A549 (cell line): ENCODE results near the gene PMP22. TPM values are rescaled to one million over a fixed set of nuclear protein-coding genes. Genes with fewer than 3 reads are reported as not detected.

Experiments used
- ATAC-seq, 2 experiments: fragments of 200-7000 bp in 1 of 2; fragments of >200 bp in 1 of 2; cut with Nextera tagmentation in 1 of 2; cut with Tn5 transposase in 1 of 2; 3 replicates each; pipeline versions ENCODE4 v1.8.0 to v1.9.1; 2018 to 2020; ENCODE audit warnings: mild to moderate bottlenecking in 1 of 2, moderate library complexity in 1 of 2
- CTCF ChIA-PET: fragments of 300-600 bp; sonication (Branson Sonifier 250); formaldehyde crosslinking; extraction: SDS; loops from one replicate; lab custom pipeline; 2021; ENCODE audit warnings: antibody characterized with exemption, inconsistent platforms; lab: Yijun Ruan, JAX
- POLR2A ChIA-PET: fragments of 350-600 bp; formaldehyde crosslinking; extraction: SDS; loops from one replicate; lab custom pipeline; 2021; ENCODE audit warnings: antibody characterized with exemption, inconsistent platforms; lab: Yijun Ruan, JAX
- DNase-seq, 2 experiments: peaks; one replicate each; pipeline versions ENCODE4 v3.0.0 to v3.0.0-alpha.2; 2011 to 2016; ENCODE audit warnings: low read depth in 1 of 2, low spot score in 1 of 2
- FAIRE-seq: peaks from 2 replicates; lab custom pipeline; 2011; peaks lifted over from hg19 to GRCh38; lab: Jason Lieb, UNC
- H3K27ac ChIP-seq, 2 experiments: fragments of >200 bp; sonication (Bioruptor Twin); formaldehyde crosslinking; 3 replicates each; pipeline ENCODE4 v1.5.1; 2016 to 2017
- H3K4me1 ChIP-seq: fragments of >200 bp; sonication (Bioruptor Twin); formaldehyde crosslinking; 3 replicates; pipeline ENCODE4 v1.6.1; 2016
- H3K4me2 ChIP-seq: fragments of >200 bp; sonication (Bioruptor Twin); formaldehyde crosslinking; 3 replicates; pipeline ENCODE4 v1.6.1; 2016
- H3K4me3 ChIP-seq: fragments of >200 bp; sonication (Bioruptor Twin); formaldehyde crosslinking; 3 replicates; pipeline ENCODE4 v1.5.1; 2016
- H3K9me3 ChIP-seq: fragments of >200 bp; sonication (Bioruptor Twin); formaldehyde crosslinking; 3 replicates; pipeline ENCODE4 v1.6.1; 2016
- BCL3 ChIP-seq: fragments of >200 bp; sonication (Bioruptor Twin); formaldehyde crosslinking; IDR thresholded peaks from 3 replicates; pipeline ENCODE4 v1.6.1; 2016
- CBX2 ChIP-seq: fragments of 200-600 bp; sonication (generic); IDR thresholded peaks from 2 replicates; pipeline ENCODE4 v1.6.1; 2016; ENCODE audit warnings: low read depth, mild to moderate bottlenecking, borderline replicate concordance
- CHD4 ChIP-seq: fragments of 200-600 bp; sonication (generic); IDR thresholded peaks from 2 replicates; pipeline ENCODE4 v1.6.1; 2016; ENCODE audit warnings: antibody characterized with exemption, mild to moderate bottlenecking, borderline replicate concordance
- EHMT2 ChIP-seq: fragments of 200-600 bp; sonication (generic); IDR thresholded peaks from 2 replicates; pipeline ENCODE4 v1.6.1; 2016; ENCODE audit warnings: antibody characterized with exemption, low read depth, mild to moderate bottlenecking, moderate library complexity
- FOSB ChIP-seq: fragments of 250-450 bp; sonication (Bioruptor Pico); IDR thresholded peaks from 2 replicates; pipeline ENCODE4 v1.5.0; 2020; ENCODE audit warnings: mild to moderate bottlenecking, moderate library complexity
- HDAC2 ChIP-seq: fragments of 200-600 bp; sonication (generic); IDR thresholded peaks from 2 replicates; pipeline ENCODE4 v1.6.1; 2016
- HOXB5 ChIP-seq: fragments of 250-450 bp; sonication (Bioruptor Pico); IDR thresholded peaks from 2 replicates; pipeline ENCODE4 v1.5.0; 2020; ENCODE audit warnings: mild to moderate bottlenecking, moderate library complexity
- KDM5A ChIP-seq: fragments of 200-600 bp; sonication (generic); IDR thresholded peaks from 2 replicates; pipeline ENCODE4 v1.6.1; 2016; ENCODE audit warnings: antibody characterized with exemption, mild to moderate bottlenecking
- MAFK ChIP-seq: fragments of 450-650 bp; IDR thresholded peaks from 2 replicates; pipeline ENCODE4 v1.6.1; 2014; ENCODE audit not compliant: partially characterized antibody
- NFE2L2 ChIP-seq: fragments of 150-350 bp; conservative IDR thresholded peaks from 2 replicates; pipeline ENCODE4 v1.6.1; 2014; ENCODE audit warnings: low read length
- NR3C1 ChIP-seq: fragments of >200 bp; sonication (Bioruptor Twin); formaldehyde crosslinking; IDR thresholded peaks from 3 replicates; pipeline ENCODE4 v1.6.1; 2017
- PBX3 ChIP-seq: IDR thresholded peaks from 2 replicates; pipeline ENCODE4 v1.6.1; 2012
- PHF8 ChIP-seq: fragments of 200-600 bp; sonication (generic); IDR thresholded peaks from 2 replicates; pipeline ENCODE4 v1.6.1; 2016; ENCODE audit warnings: low read depth, mild to moderate bottlenecking, antibody characterized with exemption, moderate library complexity, borderline replicate concordance
- POLR2A ChIP-seq: IDR thresholded peaks from 2 replicates; pipeline ENCODE4 v1.6.1; 2012; ENCODE audit warnings: mild to moderate bottlenecking, low read length
- POLR2AphosphoS2 ChIP-seq: conservative IDR thresholded peaks from 2 replicates; pipeline ENCODE4 v1.6.1; 2012; ENCODE audit warnings: low read length, improper control_type of control experiment, inconsistent platforms
- RAD21 ChIP-seq, 2 experiments: fragments of >200 bp in 1 of 2; sonication (Bioruptor Twin) in 1 of 2; formaldehyde crosslinking in 1 of 2; IDR thresholded peaks in 1 of 2; conservative IDR thresholded peaks in 1 of 2; 2 replicates in 1 of 2; 3 replicates in 1 of 2; pipeline ENCODE4 v1.6.1; 2012 to 2018; ENCODE audit warnings: inconsistent platforms in 1 of 2
- REST ChIP-seq: fragments of 200-600 bp; sonication (generic); IDR thresholded peaks from 2 replicates; pipeline ENCODE4 v1.6.1; 2016; ENCODE audit warnings: antibody characterized with exemption, mild to moderate bottlenecking, moderate library complexity
- ZFP36 ChIP-seq: fragments of 450-650 bp; IDR thresholded peaks from 2 replicates; pipeline ENCODE4 v1.6.1; 2014; ENCODE audit warnings: borderline replicate concordance; ENCODE audit not compliant: partially characterized antibody
- WGBS: methylation state at CpG from one replicate; pipeline ENCODE4 v1.1.6; 2017; ENCODE audit errors: missing lambda C conversion rate; 5-methylcytosine and 5-hydroxymethylcytosine counted together
- polyA plus RNA-seq, 4 experiments: library from polyadenylated mRNA; depleted of rRNA in 3 of 4; stranded (reverse); fragments of >200 nt; fragmentation: RNase III in 1 of 4; extraction: RNeasy Plus Mini Kit Qiagen cat#74134 plus additional on column Dnase treatment in 1 of 4; gene quantifications; 2 replicates in 3 of 4; 3 replicates in 1 of 4; pipeline ENCODE4 v1.2.3, GENCODE V29; 2011 to 2017

Gene PMP22
- polyA plus RNA-seq, 2 of the 4 experiments (the other 2 are of a cell fraction) = 40.1 to 102 TPM

- H3K4me1 ChIP-seq = peaks cover 26% of the 10 kb centered on the region
- DNase-seq (no peak), ATAC-seq (no peak), FAIRE-seq (no peak)
- 84% methylated on average over 13 of the region's 13 CpGs for WGBS
- 0 out of 6 replicates have a peak overlapping the region, but pooled peaks of 1 of the 2 experiments have one; percentile 6 for H3K27ac ChIP-seq
- POLR2A ChIA-PET = no interaction called here
- no peaks in the 10 kb centered on the region for H3K9me3 ChIP-seq
- CTCF ChIA-PET = interaction anchor here (0.8 to 4.8 kb wide), 7 partner anchors 8 to 251 kb away, joined by 3 to 25 read pairs (median 4); no protein-coding TSS in a partner anchor
- TF ChIP-seq NR3C1 (no peak), MAFK (peak; percentile 78), HOXB5 (CRISPR knock-in tag) (no peak), POLR2AphosphoS2 (no peak), REST (no peak), EHMT2 (no peak)
- TF ChIP-seq, all 56 proteins: peak for 1
- Histone ChIP-seq H3K4me2 (no peak overlapping the region), H3K4me3 (no peak overlapping the region)
These were observed 1.4 kb upstream of the PMP22 start for GRCh38 chr17:15266325-15267125.

GRCh38 chr17:15264542-15264941, 584 bp downstream of the PMP22 start:
- ATAC-seq = no peak
- Histone ChIP-seq H3K4me1 (peaks cover 29% of the 10 kb centered on the region), H3K4me2 (peak overlapping the region; percentile 94), H3K4me3 (no peak overlapping the region), H3K9me3 (no peaks in the 10 kb centered on the region), H3K27ac (peak overlapping the region in 1 of 2 experiments; percentile 45; a peak in 3 of 6 replicates)
- TF ChIP-seq PHF8 = no peak
- no peak for TF ChIP-seq BCL3
- TF ChIP-seq KDM5A = no peak
- no peak for TF ChIP-seq CHD4
- TF ChIP-seq POLR2A = no peak
- no peak for TF ChIP-seq NFE2L2
- TF ChIP-seq HDAC2 = no peak
- TF ChIP-seq FOSB = no peak
- TF ChIP-seq ZFP36 = no peak
- no peak for TF ChIP-seq CBX2
- ChIA-PET POLR2A (no interaction called here), CTCF (interaction anchor here (0.9 to 4.8 kb wide), 8 partner anchors 20 to 239 kb away, joined by 3 to 64 read pairs (median 4); no protein-coding TSS in a partner anchor)
- 39% methylated on average over 2 of the region's 2 CpGs for WGBS
- peak in 1 of 2 experiments; percentile 33 for DNase-seq
- no peak for FAIRE-seq

- ATAC-seq (no peak), DNase-seq (no peak), FAIRE-seq (no peak)
- Histone ChIP-seq H3K27ac (peak overlapping the region; percentile 80 to 87), H3K4me3 (peak overlapping the region; percentile 70), H3K4me2 (peak overlapping the region; percentile 94), H3K4me1 (peaks cover 29% of the 10 kb centered on the region), H3K9me3 (no peaks in the 10 kb centered on the region)
- ChIA-PET POLR2A (interaction anchor here (0.8 to 1.7 kb wide), 6 partner anchors 9 to 736 kb away, joined by 3 to 9 read pairs (median 4); partner anchors contain the start of genes TEKT3, TTC19 and ZSWIM7), CTCF (interaction anchor here (0.8 to 3.7 kb wide), 15 partner anchors 10 to 240 kb away, joined by 3 to 64 read pairs (median 4); no protein-coding TSS in a partner anchor)
- 40% methylated on average over 3 of the region's 3 CpGs for WGBS
- TF ChIP-seq RAD21 (conservative IDR thresholded peaks at IDR 0.05 in 1 of 2, IDR thresholded peaks at IDR 0.05 in 1 of 2) = peak in 1 of 2 experiments; percentile 23; a peak in 1 of 5 replicates
- no peak for TF ChIP-seq PBX3
- TF ChIP-seq CHD4 = peak; percentile 33; the same call in 1 of the 2 replicates
These were observed 1.4 kb downstream of the PMP22 start for GRCh38 chr17:15263680-15264079.
